ENCODE data around the gene DCBLD1.

GRCh38 chr6:117550078-117550600 lies 67.7 kb downstream of the DCBLD1 start:
- TF ChIP-seq CTCF (tag by site-specific recombination; IDR thresholded peaks at IDR 0.05) (no peak), MZF1 (tag by site-specific recombination; IDR thresholded peaks at IDR 0.05; ENCODE audit: borderline replicate concordance) (no peak), ATF2 (tag by site-specific recombination; IDR thresholded peaks at IDR 0.05; ENCODE audit: low read depth) (no peak), KLF8 (tag by site-specific recombination; IDR thresholded peaks at IDR 0.05) (no peak), ZNF324 (tag by site-specific recombination; IDR thresholded peaks at IDR 0.05) (no peak), ZNF184 (tag by site-specific recombination; IDR thresholded peaks at IDR 0.05) (no peak), ZBTB44 (tag by site-specific recombination; IDR thresholded peaks at IDR 0.05) (no peak), ZNF449 (tag by site-specific recombination; IDR thresholded peaks at IDR 0.05) (no peak), ZFP37 (tag by site-specific recombination; IDR thresholded peaks at IDR 0.05) (no peak)
